Upper lobe of right lung (tissue), 1 donor: ENCODE results near the gene PLK2. TPM values are rescaled to one million over a fixed set of nuclear protein-coding genes. Genes with fewer than 3 reads are reported as not detected.

ENCODE experiments used
- ATAC-seq: fragments of 200-7000 bp; cut with Tn5 transposase; one replicate; pipeline ENCODE4 v1.9.1; 2020; ENCODE audit warnings: mild to moderate bottlenecking, moderate library complexity
- DNase-seq: peaks from one replicate; pipeline ENCODE4 v3.0.0-alpha.2; 2020
- H3K27ac ChIP-seq: fragments of 200-600 bp; one replicate; pipeline ENCODE4 v1.8.0; 2022
- H3K27me3 ChIP-seq: fragments of 200-600 bp; one replicate; pipeline ENCODE4 v1.8.0; 2022; ENCODE audit warnings: mild to moderate bottlenecking
- H3K36me3 ChIP-seq: fragments of 200-600 bp; one replicate; pipeline ENCODE4 v1.8.0; 2022
- H3K4me1 ChIP-seq: fragments of 200-600 bp; one replicate; pipeline ENCODE4 v1.8.0; 2022
- H3K4me3 ChIP-seq: fragments of 200-600 bp; one replicate; pipeline ENCODE4 v1.8.0; 2022; ENCODE audit warnings: mild to moderate bottlenecking
- H3K9me3 ChIP-seq: fragments of 200-600 bp; one replicate; pipeline ENCODE4 v1.8.0; 2022
- intact Hi-C: fragments of 100-400 bp; cut with DNase I; formaldehyde crosslinking; loops from one replicate; pipeline ENCODE4 v1.11.0; 2022
- total RNA-seq: library from RNA; stranded (reverse); fragmentation: NEBNext Ultra II Directional; extraction: Animal tissue kit (Norgen Biotek cat#: 25700); gene quantifications from one replicate; pipeline ENCODE4 v1.2.1, GENCODE V29; 2021
- TF ChIP-seq, protein P1 (sequence below): fragments of 200-600 bp; IDR thresholded peaks from one replicate; pipeline ENCODE4 v1.8.0; 2022; ENCODE audit warnings: antibody characterized with exemption
- donor health status: DM: no; HTN: yes; CAD: no; lungs with severe emphysema.

Gene PLK2
- total RNA-seq, 1 donor from 2014 or later: 41.1 TPM

DNA sequence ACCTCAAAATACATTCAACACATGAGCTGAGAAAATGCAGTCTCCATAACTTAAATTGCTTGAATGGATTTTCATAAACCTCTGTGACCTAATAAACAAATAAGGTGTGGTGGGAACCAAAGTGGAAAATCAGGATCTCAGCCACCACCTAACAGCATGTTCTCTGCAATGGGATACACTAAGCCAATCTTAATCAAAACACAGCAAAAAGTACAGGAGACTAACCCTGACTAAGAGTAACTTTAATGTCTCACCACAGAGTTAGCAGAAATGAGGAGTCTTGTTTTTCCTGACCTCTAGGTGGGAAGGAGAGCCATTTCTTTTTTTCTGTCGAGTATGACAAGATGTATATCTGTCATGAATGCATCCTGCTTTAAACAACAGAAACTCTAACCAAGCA, 48.5 kb downstream of the PLK2 start:
- no peak overlapping the region for H3K27ac ChIP-seq
- intact Hi-C loops: no loop called here
- TF ChIP-seq, protein P1, sequence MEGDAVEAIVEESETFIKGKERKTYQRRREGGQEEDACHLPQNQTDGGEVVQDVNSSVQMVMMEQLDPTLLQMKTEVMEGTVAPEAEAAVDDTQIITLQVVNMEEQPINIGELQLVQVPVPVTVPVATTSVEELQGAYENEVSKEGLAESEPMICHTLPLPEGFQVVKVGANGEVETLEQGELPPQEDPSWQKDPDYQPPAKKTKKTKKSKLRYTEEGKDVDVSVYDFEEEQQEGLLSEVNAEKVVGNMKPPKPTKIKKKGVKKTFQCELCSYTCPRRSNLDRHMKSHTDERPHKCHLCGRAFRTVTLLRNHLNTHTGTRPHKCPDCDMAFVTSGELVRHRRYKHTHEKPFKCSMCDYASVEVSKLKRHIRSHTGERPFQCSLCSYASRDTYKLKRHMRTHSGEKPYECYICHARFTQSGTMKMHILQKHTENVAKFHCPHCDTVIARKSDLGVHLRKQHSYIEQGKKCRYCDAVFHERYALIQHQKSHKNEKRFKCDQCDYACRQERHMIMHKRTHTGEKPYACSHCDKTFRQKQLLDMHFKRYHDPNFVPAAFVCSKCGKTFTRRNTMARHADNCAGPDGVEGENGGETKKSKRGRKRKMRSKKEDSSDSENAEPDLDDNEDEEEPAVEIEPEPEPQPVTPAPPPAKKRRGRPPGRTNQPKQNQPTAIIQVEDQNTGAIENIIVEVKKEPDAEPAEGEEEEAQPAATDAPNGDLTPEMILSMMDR: no peak
- no peak overlapping the region for H3K4me3 ChIP-seq
- ATAC-seq (no peak), DNase-seq (no peak)
- H3K4me1 ChIP-seq: no peaks in the 10 kb centered on the region
- H3K9me3 ChIP-seq: no peaks in the 10 kb centered on the region
- H3K27me3 ChIP-seq: no peaks in the 10 kb centered on the region
- no peaks in the 10 kb centered on the region for H3K36me3 ChIP-seq

DNA sequence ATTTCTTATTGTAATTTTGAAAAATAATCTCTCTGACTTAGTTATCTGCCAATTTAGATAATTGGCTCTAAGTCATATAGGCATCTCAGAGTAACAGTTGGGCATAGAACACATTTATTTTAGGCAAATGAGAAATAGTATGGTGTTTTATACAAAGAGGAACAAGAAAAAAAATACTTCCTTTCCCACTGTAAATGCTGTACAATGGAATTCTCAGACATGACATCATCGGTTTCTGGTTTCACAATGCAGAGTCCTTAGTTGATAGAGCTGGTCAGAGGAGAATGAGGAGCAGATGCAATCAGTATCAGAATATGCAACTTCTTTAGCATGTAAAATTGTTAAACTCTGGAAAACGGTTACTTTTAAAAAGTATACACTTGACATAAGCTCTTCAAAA, 49.4 kb downstream of the PLK2 start:
- no peak for DNase-seq
- Histone ChIP-seq H3K36me3 (no peaks in the 10 kb centered on the region), H3K27me3 (no peaks in the 10 kb centered on the region), H3K4me3 (no peak overlapping the region), H3K9me3 (no peaks in the 10 kb centered on the region), H3K27ac (no peak overlapping the region), H3K4me1 (no peaks in the 10 kb centered on the region)
- intact Hi-C loops: no loop called here
- TF ChIP-seq, protein P1: no peak
- ATAC-seq: peak; percentile 83

DNA sequence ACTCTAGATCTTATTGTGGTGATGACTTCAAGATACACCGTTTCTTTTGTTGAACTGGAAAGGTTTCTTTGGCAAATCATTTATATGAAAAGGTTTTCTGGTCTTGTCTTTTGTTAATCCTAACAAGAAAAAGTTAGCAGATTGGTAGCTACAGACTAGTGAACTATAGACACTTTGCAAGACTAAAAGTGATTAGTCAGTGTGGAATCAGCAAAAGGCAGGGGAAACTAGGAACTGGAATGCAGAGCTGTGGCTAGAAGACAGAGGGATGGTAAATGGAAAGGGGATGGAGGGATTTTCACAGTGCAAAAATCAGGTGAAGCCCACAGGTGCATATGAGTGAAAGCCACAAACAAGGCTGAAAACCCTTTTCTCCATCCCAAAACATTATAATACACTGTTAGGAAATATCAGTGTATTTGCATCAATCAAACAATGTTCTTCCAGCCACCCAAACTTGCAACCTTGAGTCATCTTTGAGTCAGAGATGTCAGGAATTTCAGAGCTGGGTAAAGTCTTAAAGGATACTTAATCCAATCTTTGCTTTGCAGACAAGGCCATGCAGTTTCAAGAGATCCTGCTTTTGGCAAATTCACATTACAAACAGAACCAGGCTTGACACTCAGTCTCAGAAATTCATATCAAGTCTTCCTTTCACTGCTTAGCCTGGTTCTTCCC, 52.7 kb downstream of the PLK2 start:
- no peak for DNase-seq
- Histone ChIP-seq H3K4me3 (no peak overlapping the region), H3K27me3 (no peaks in the 10 kb centered on the region), H3K4me1 (no peaks in the 10 kb centered on the region), H3K36me3 (no peaks in the 10 kb centered on the region), H3K9me3 (no peaks in the 10 kb centered on the region), H3K27ac (no peak overlapping the region)
- intact Hi-C loops: no loop called here
- no peak for ATAC-seq
- TF ChIP-seq, protein P1: no peak

DNA sequence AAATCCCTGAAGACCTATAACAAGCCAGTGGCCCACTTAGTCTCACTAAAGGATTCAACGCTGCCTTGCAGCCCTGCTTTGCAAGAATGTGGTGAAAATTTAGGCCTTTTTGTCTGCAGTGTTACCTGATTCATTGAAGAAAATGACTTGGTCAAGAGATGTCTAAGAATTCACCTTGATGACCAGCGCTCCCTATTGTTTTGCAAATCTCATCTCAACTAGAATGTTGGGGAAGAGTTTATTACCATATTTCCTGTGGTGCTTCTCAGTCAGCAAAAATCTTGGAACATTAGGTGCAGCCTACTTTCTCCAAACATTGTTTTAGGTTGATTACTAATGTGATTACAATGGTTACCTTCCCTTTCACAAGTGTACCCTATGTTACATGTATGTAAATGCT, 53.5 kb downstream of the PLK2 start:
- Histone ChIP-seq H3K4me1 (no peaks in the 10 kb centered on the region), H3K9me3 (no peaks in the 10 kb centered on the region), H3K27ac (no peak overlapping the region), H3K4me3 (no peak overlapping the region), H3K36me3 (no peaks in the 10 kb centered on the region), H3K27me3 (no peaks in the 10 kb centered on the region)
- DNase-seq (no peak), ATAC-seq (no peak)
- intact Hi-C loops: no loop called here
- TF ChIP-seq, protein P1: no peak

DNA sequence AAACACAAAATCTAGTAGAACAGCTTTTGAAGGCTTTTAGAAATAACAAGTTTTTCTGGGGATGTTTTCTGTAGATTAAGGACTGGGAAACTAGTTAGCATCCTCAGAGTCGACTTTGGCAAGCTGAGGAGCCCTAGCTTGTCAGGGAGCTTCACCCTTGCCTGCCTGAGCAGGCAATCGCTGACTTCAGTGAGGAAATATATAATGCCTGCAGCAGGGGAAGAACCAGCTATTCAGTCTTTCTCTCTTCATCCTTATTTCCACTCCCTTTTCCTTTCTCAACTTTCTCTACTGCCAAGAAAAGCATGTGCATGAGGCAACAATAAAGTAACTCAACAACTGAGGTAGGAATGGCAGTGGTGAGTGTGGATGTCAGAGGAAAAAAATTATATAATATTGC, 54.7 kb downstream of the PLK2 start:
- TF ChIP-seq, protein P1: no peak
- intact Hi-C loops: no loop called here
- DNase-seq (no peak), ATAC-seq (no peak)
- Histone ChIP-seq H3K27me3 (no peaks in the 10 kb centered on the region), H3K4me1 (no peaks in the 10 kb centered on the region), H3K9me3 (no peaks in the 10 kb centered on the region), H3K4me3 (no peak overlapping the region), H3K36me3 (no peaks in the 10 kb centered on the region), H3K27ac (no peak overlapping the region)

DNA sequence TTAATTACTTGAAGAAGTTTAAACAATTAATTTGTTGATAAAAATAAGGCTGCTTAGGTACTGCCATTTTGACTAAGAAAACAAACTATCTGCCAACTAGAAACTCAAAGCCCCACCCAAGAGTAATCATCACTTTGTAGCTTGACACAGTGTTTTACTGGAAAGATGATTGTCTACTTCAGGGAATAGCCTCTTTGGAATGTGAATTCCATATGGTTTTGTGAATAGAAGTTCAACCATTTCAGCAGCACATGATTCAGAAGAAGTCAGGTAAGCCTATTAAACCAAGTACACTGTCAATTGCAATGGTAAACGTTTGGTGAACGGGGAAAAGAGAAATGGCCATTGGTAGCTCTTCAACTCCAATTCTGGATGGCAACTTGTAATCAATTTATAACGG, 55.2 kb downstream of the PLK2 start:
- H3K36me3 ChIP-seq: no peaks in the 10 kb centered on the region
- TF ChIP-seq, protein P1: no peak
- H3K9me3 ChIP-seq: no peaks in the 10 kb centered on the region
- ATAC-seq (no peak), DNase-seq (no peak)
- H3K4me3 ChIP-seq: no peak overlapping the region
- H3K27ac ChIP-seq: no peak overlapping the region
- intact Hi-C loops: no loop called here
- H3K4me1 ChIP-seq: no peaks in the 10 kb centered on the region
- no peaks in the 10 kb centered on the region for H3K27me3 ChIP-seq
